Tibial nerve (tissue), 4 donors: Measurements from ENCODE around the gene TLE1.

Source experiments
- EP300 ChIP-seq, 2 donors: sonication (generic); formaldehyde crosslinking; IDR thresholded peaks; one replicate each; pipeline ENCODE4 v1.6.1; 2017; ENCODE audit warnings: antibody characterized with exemption in 2 of 2, mild to moderate bottlenecking in 1 of 2
- POLR2A ChIP-seq, 2 donors: fragments of 450-650 bp; IDR thresholded peaks; one replicate each; pipeline ENCODE4 v1.6.1; 2017; ENCODE audit warnings: antibody characterized with exemption in 2 of 2, mild to moderate bottlenecking in 2 of 2, moderate library complexity in 2 of 2
- TF ChIP-seq, protein P1 (sequence below), 5 experiments: fragments of 200-600 bp in 3 of 5; fragments of 450-650 bp in 2 of 5; sonication (generic) in 3 of 5; IDR thresholded peaks; one replicate each; pipeline ENCODE4 v1.5.1; 2016 to 2019; ENCODE audit warnings: antibody characterized with exemption in 5 of 5, mild to moderate bottlenecking in 3 of 5, moderate library complexity in 2 of 5

DNA sequence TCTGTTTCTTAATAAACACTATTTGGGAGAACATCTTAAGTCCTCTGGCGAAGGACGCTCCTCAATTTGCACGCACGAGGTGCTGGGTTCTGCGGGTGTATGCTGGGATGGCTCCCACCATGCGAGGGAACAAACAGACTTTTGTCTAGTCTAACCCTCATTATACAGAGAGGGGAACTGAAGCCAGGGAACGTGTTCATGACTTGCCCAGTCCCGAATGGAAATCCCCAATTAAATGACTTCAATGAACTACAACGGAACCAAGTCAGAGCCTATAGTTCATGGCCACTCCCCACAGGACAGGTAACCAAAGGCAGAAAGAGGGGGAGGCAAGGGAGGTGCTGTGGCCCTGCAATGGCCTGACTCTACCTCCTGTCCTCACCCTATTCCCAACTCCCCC lies 9.3 kb downstream of the TLE1 start:
- no peak for TF ChIP-seq POLR2A (IDR thresholded peaks at IDR 0.05)
- peak in 1 of 2 donors; percentile 5 for TF ChIP-seq EP300 (IDR thresholded peaks at IDR 0.05)
- TF ChIP-seq, protein P1, sequence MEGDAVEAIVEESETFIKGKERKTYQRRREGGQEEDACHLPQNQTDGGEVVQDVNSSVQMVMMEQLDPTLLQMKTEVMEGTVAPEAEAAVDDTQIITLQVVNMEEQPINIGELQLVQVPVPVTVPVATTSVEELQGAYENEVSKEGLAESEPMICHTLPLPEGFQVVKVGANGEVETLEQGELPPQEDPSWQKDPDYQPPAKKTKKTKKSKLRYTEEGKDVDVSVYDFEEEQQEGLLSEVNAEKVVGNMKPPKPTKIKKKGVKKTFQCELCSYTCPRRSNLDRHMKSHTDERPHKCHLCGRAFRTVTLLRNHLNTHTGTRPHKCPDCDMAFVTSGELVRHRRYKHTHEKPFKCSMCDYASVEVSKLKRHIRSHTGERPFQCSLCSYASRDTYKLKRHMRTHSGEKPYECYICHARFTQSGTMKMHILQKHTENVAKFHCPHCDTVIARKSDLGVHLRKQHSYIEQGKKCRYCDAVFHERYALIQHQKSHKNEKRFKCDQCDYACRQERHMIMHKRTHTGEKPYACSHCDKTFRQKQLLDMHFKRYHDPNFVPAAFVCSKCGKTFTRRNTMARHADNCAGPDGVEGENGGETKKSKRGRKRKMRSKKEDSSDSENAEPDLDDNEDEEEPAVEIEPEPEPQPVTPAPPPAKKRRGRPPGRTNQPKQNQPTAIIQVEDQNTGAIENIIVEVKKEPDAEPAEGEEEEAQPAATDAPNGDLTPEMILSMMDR (IDR thresholded peaks at IDR 0.05): no peak
